Fibroblast of lung (primary cell): ENCODE results near the gene MORN3.

Experiments
- CTCF ChIP-seq, 2 donors: IDR thresholded peaks in 1 of 2; conservative IDR thresholded peaks in 1 of 2; 1 replicate in 1 of 2; 2 replicates in 1 of 2; pipeline ENCODE4 v1.5.1; 2011 to 2012; ENCODE audit warnings: low read length in 2 of 2, control low read depth in 1 of 2, inconsistent platforms in 1 of 2, low read depth in 1 of 2, mild to moderate bottlenecking in 1 of 2
- EZH2 ChIP-seq: IDR thresholded peaks from 2 replicates; pipeline ENCODE4 v1.5.1; 2012; ENCODE audit warnings: low read length, control low read depth, mild to moderate bottlenecking; ENCODE audit errors: missing control alignments

GRCh38 chr12:121693155-121693687, 23.8 kb upstream of the MORN3 start:
- TF ChIP-seq EZH2: no peak
- TF ChIP-seq CTCF (conservative IDR thresholded peaks at IDR 0.05 in 1 of 2, IDR thresholded peaks at IDR 0.05 in 1 of 2; ENCODE audit: low read depth in 1 of 2, low read length in 2 of 2): no peak
